ENCODE data around the gene DNAJC5. TPM values are rescaled to one million over a fixed set of nuclear protein-coding genes. Genes with fewer than 3 reads are reported as not detected.

Gene DNAJC5
- total RNA-seq, 6 donors from 2014 or later = 44.6 to 66.0 (median 60.7) TPM

GRCh38 chr20:63952769-63953168, 57.8 kb downstream of the DNAJC5 start:
- no peak overlapping the region for H3K4me3 ChIP-seq
- ATAC-seq (ENCODE audit: low FRiP score in 2 of 2) (no peak), DNase-seq (peak in 1 of 2 donors; percentile 80)
- H3K27me3 ChIP-seq = no peaks in the 10 kb centered on the region
- TF ChIP-seq EP300 (IDR thresholded peaks at IDR 0.05) = no peak
- TF ChIP-seq, protein P1, sequence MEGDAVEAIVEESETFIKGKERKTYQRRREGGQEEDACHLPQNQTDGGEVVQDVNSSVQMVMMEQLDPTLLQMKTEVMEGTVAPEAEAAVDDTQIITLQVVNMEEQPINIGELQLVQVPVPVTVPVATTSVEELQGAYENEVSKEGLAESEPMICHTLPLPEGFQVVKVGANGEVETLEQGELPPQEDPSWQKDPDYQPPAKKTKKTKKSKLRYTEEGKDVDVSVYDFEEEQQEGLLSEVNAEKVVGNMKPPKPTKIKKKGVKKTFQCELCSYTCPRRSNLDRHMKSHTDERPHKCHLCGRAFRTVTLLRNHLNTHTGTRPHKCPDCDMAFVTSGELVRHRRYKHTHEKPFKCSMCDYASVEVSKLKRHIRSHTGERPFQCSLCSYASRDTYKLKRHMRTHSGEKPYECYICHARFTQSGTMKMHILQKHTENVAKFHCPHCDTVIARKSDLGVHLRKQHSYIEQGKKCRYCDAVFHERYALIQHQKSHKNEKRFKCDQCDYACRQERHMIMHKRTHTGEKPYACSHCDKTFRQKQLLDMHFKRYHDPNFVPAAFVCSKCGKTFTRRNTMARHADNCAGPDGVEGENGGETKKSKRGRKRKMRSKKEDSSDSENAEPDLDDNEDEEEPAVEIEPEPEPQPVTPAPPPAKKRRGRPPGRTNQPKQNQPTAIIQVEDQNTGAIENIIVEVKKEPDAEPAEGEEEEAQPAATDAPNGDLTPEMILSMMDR (IDR thresholded peaks at IDR 0.05) = no peak
- no peak for TF ChIP-seq POLR2AphosphoS5 (IDR thresholded peaks at IDR 0.05)
- no peak for TF ChIP-seq POLR2A (IDR thresholded peaks at IDR 0.05)
- no peaks in the 10 kb centered on the region for H3K9me3 ChIP-seq
- H3K27ac ChIP-seq = peak overlapping the region in 2 of 4 donors; percentile 87 to 91
- 90% methylated on average over 8 to 14 of the region's 14 CpGs for WGBS, 2 donors
- H3K36me3 ChIP-seq = peaks cover 0 to 6% (median 2%) of the 10 kb centered on the region in 4 donors
- H3K4me1 ChIP-seq = peaks cover 76 to 92% (median 80%) of the 10 kb centered on the region in 4 donors

DNA sequence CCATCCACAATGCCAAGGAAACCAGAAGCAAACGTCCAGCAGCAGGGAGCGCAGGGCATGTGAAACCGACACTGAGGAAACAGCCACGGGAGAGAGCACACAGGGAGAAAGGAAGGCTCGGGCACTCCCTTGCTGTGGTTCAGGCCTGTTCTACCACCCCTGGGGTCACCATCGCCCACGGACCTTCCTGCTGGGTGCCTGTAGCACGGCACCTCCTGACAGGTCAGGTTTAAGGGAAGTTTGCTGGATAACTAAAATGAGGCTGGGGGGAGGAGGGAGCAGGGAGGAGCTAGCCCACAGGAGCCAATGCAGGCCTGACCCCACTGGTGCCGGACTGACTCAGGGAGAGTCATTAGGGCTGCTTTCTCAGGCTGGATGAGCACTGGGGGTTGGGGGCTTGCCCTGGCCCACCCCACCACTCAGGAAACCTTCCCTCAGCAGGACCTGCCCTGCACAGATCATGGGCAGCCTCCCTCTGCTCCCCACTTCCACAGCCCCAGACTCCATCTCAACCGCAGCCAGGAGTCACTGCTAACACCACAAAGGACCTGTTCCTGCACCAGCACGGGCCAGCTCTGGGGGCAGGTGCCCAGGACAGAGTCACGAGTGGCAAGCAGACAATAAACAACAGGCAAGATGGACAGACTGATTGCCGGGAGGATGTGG, 59.0 kb downstream of the DNAJC5 start:
- ATAC-seq (ENCODE audit: low FRiP score in 2 of 2) = no peak
- H3K4me1 ChIP-seq = peaks cover 68 to 84% (median 74%) of the 10 kb centered on the region in 4 donors
- peak overlapping the region in 2 of 4 donors; percentile 91 to 94 for H3K27ac ChIP-seq

DNA sequence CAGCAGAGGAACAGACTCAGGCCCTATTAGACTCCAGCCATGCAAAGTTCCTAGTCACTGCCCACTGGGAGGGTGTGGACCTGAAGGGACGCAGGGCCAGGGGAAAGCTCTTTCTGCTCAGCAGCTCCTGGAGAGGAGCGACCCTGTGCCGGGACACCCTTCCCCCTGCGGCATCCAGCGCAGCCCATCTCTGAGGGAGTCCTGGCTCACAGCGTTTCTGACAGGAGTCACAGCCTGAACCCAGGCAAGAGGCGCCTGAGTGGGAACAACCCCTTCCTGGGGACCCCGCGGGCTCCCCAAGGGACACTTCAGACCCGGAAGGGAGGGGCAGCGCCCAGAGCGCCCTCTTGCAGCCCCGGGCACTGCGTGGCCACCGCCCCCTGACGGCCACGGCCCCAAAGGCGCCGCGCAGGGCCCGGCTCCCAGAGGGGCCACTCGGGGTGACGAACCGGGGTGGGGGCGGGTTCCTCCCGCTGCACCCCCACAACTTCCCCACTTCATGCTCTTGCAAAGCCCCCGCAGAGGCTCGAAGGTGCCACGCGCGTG, 60.4 kb downstream of the DNAJC5 start:
- Histone ChIP-seq H3K36me3 (peaks cover 0 to 23% (median 14%) of the 10 kb centered on the region in 4 donors), H3K4me1 (peaks cover 53 to 69% (median 59%) of the 10 kb centered on the region in 4 donors), H3K27me3 (no peaks in the 10 kb centered on the region), H3K9me3 (no peaks in the 10 kb centered on the region), H3K27ac (peak overlapping the region; percentile 85 to 94 (median 92)), H3K4me3 (peak overlapping the region; percentile 63 to 99 (median 80))
- peak; percentile 28 to 40 for ATAC-seq (ENCODE audit: low FRiP score in 2 of 2)
- peak in 1 of 2 donors; percentile 66 for DNase-seq
- TF ChIP-seq, protein P1 (IDR thresholded peaks at IDR 0.05) = peak in 4 of 6 experiments; percentile 25 to 73 (median 42)
- TF ChIP-seq POLR2A (IDR thresholded peaks at IDR 0.05) = no peak
- 2 to 3% methylated on average over 6 to 17 of the region's 31 CpGs for WGBS, 2 donors

More for the DNA sequence above, 59.0 kb downstream of the DNAJC5 start:
- Histone ChIP-seq H3K4me3 (no peak overlapping the region), H3K27me3 (no peaks in the 10 kb centered on the region), H3K9me3 (no peaks in the 10 kb centered on the region), H3K36me3 (peaks cover 0 to 10% (median 3%) of the 10 kb centered on the region in 4 donors)
- no peak for TF ChIP-seq POLR2A (IDR thresholded peaks at IDR 0.05)
- TF ChIP-seq EP300 (IDR thresholded peaks at IDR 0.05) = no peak
- TF ChIP-seq, protein P1 (IDR thresholded peaks at IDR 0.05) = no peak
- TF ChIP-seq POLR2AphosphoS5 (IDR thresholded peaks at IDR 0.05) = no peak
- 66 to 74% methylated on average over 13 of the region's 13 CpGs for WGBS, 2 donors
- DNase-seq = peak in 1 of 2 donors; percentile 56

DNA sequence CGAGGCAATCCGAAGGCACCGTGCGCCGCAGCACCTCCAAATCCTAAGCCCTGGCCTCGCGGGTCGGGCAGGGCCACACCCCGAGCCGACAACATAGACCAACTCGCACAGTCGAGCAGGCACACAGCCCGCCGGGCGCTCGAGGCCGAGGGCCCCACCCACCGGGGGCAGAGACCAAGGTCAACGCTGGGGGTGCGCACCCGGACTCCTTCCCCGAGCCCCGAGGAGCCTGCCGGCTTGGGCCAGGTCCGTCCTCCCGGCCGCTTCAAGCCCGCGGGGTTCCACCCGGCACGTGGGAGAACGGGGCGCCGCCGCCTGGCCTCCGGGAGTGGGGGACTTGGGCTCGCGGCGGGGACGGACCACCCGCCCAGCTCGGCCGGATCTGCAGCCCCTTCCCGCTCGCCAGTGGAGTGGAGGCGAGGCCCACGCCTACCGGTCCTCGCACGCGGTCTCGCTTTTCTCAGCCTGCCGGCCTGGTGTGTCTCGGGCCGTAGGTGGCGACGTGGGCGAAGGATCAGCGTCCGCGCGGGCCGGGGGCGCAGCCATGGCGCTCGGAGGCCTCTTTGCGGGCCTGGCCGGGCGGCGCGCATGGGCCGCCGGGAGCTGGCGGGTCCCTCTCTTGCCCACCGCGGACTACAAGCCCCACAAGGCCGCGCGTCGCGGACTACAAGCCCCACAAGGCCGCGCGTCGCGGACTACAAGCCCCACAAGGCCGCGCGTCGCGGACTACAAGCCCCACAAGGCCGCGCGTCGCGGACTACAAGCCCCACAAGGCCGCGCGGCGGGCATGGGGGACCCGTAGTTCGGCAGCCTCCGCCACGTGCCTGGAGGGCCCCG, 61.1 kb downstream of the DNAJC5 start, which contains the start of gene UCKL1:
UCKL1 (minus strand) TSS at position 590 of the 837 bp plus-strand sequence; CDS start at position 546, 44 bp downstream.
- H3K27me3 ChIP-seq = no peaks in the 10 kb centered on the region
- peak within 1 kb of the TSS; percentile 85 to 94 (median 92) for H3K27ac ChIP-seq
- TF ChIP-seq POLR2AphosphoS5 (IDR thresholded peaks at IDR 0.05) = peak; percentile 65 to 82
- no peak for TF ChIP-seq EP300 (IDR thresholded peaks at IDR 0.05)
- peak in 3 of 4 donors; percentile 36 to 87 (median 43) for TF ChIP-seq POLR2A (IDR thresholded peaks at IDR 0.05)
- TF ChIP-seq, protein P1 (IDR thresholded peaks at IDR 0.05) = peak in 2 of 6 experiments; percentile 12 to 26
- ATAC-seq (ENCODE audit: low FRiP score in 2 of 2) (peak; percentile 91 to 93), DNase-seq (peak; percentile 91 to 98)
- H3K4me1 ChIP-seq = peaks cover 46 to 63% (median 52%) of the 10 kb centered on the region in 4 donors
- peak within 1 kb of the TSS; percentile 63 to 99 (median 80) for H3K4me3 ChIP-seq
- no peaks in the 10 kb centered on the region for H3K9me3 ChIP-seq
- peaks cover 0 to 26% (median 16%) of the 10 kb centered on the region in 4 donors for H3K36me3 ChIP-seq
- 0 to 1% methylated on average over 14 to 42 of the region's 105 CpGs for WGBS, 2 donors

Data from upper lobe of left lung (tissue), 6 donors.